Endothelial cell of umbilical vein (primary cell): Measurements from ENCODE around the gene INPP5J. TPM values are rescaled to one million over a fixed set of nuclear protein-coding genes. Genes with fewer than 3 reads are reported as not detected.

Source experiments
- BruUV-seq: library from RNA; stranded (reverse); fragments of 400-500 nt; replicated peaks from 2 replicates; lab custom pipeline; 2021; lab: Mats Ljungman, UMichigan
- CTCF ChIA-PET: fragments of 300-600, 350-600 bp; sonication (Branson Sonifier 250); formaldehyde crosslinking; loops from one replicate; lab custom pipeline; 2021; ENCODE audit warnings: antibody characterized with exemption, inconsistent platforms; lab: Charles Lee
- POLR2A ChIA-PET: fragments of 300-600, 350-600 bp; sonication (Branson Sonifier 250); formaldehyde crosslinking; loops from one replicate; lab custom pipeline; 2021; ENCODE audit warnings: antibody characterized with exemption, inconsistent platforms; lab: Charles Lee
- DNase-seq: peaks from one replicate; pipeline ENCODE4 v3.0.0-alpha.2; 2011; ENCODE audit warnings: low read depth, low spot score
- FAIRE-seq: peaks from 2 replicates; lab custom pipeline; 2011; peaks lifted over from hg19 to GRCh38; lab: Jason Lieb, UNC
- H2AFZ ChIP-seq: 2 replicates; pipeline ENCODE4 v1.6.0; 2012; ENCODE audit warnings: low read depth, low read length, control low read depth, inconsistent platforms
- H3K27ac ChIP-seq: 2 replicates; pipeline ENCODE4 v1.5.1; 2011; ENCODE audit warnings: low read depth, mild to moderate bottlenecking, control low read depth, low read length, moderate library complexity; ENCODE audit not compliant: insufficient read depth
- H3K27me3 ChIP-seq, 2 experiments: 2 replicates each; pipeline versions ENCODE4 v1.6.0 to v1.6.1; 2011; ENCODE audit warnings: low read length in 2 of 2, mixed read lengths in 1 of 2; ENCODE audit not compliant: control insufficient read depth in 2 of 2, insufficient read depth in 2 of 2
- H3K36me3 ChIP-seq, 2 experiments: 2 replicates in 1 of 2; 3 replicates in 1 of 2; pipeline ENCODE4 v1.5.1; 2011; ENCODE audit warnings: low read length in 2 of 2, mild to moderate bottlenecking in 1 of 2, moderate library complexity in 1 of 2; ENCODE audit not compliant: control insufficient read depth in 2 of 2, insufficient read depth in 2 of 2; ENCODE audit errors: extremely low read depth in 1 of 2
- H3K4me1 ChIP-seq: 3 replicates; pipeline ENCODE4 v1.5.1; 2011; ENCODE audit warnings: mild to moderate bottlenecking, low read length; ENCODE audit not compliant: control insufficient read depth, insufficient read depth; ENCODE audit errors: extremely low read depth
- H3K4me2 ChIP-seq: 2 replicates; pipeline ENCODE4 v1.6.1; 2011; ENCODE audit warnings: low read length, control low read depth, mixed read lengths; ENCODE audit not compliant: insufficient read depth
- H3K4me3 ChIP-seq, 3 experiments: fragments of 200-600 bp in 1 of 3; sonication (generic), shearing (Covaris generic) in 1 of 3; replicated peaks in 1 of 3; 2 replicates each; pipeline ENCODE4 v1.5.1; 2011 to 2016; ENCODE audit warnings: control low read depth in 3 of 3, low read length in 3 of 3, mild to moderate bottlenecking in 2 of 3, inconsistent platforms in 1 of 3, low read depth in 1 of 3, moderate library complexity in 1 of 3; ENCODE audit not compliant: insufficient read depth in 1 of 3
- H3K79me2 ChIP-seq: 2 replicates; pipeline ENCODE4 v1.6.0; 2012; ENCODE audit warnings: low read length, inconsistent platforms; ENCODE audit not compliant: control insufficient read depth, insufficient read depth
- H3K9ac ChIP-seq: replicated peaks from 2 replicates; pipeline ENCODE3; 2011; ENCODE audit warnings: low read length, control low read depth; ENCODE audit not compliant: insufficient read depth; ENCODE audit errors: extremely low read depth
- H3K9me1 ChIP-seq: replicated peaks from 3 replicates; pipeline ENCODE4 v1.6.0; 2011; ENCODE audit warnings: mild to moderate bottlenecking, low read length; ENCODE audit not compliant: control insufficient read depth, insufficient read depth; ENCODE audit errors: extremely low read depth
- H3K9me3 ChIP-seq: replicated peaks from 2 replicates; pipeline ENCODE4 v1.5.1; 2012; ENCODE audit warnings: low read length, inconsistent platforms; ENCODE audit not compliant: control insufficient read depth, insufficient read depth
- H4K20me1 ChIP-seq: replicated peaks from 2 replicates; pipeline ENCODE3; 2011; ENCODE audit warnings: mild to moderate bottlenecking, low read length; ENCODE audit not compliant: control insufficient read depth, insufficient read depth; ENCODE audit errors: extremely low read depth
- CTCF ChIP-seq, 2 donors: IDR thresholded peaks; 1 replicate in 1 of 2; 2 replicates in 1 of 2; pipeline ENCODE4 v1.5.1; 2011; ENCODE audit warnings: low read length in 2 of 2, mild to moderate bottlenecking in 2 of 2, moderate library complexity in 2 of 2, control low read depth in 1 of 2, inconsistent platforms in 1 of 2, low read depth in 1 of 2; ENCODE audit not compliant: insufficient read depth in 1 of 2; ENCODE audit errors: extremely low read depth in 1 of 2
- EZH2 ChIP-seq: IDR thresholded peaks from 2 replicates; pipeline ENCODE4 v1.6.1; 2012; ENCODE audit warnings: borderline replicate concordance, low read depth, mild to moderate bottlenecking, moderate library complexity, low read length, inconsistent platforms; ENCODE audit not compliant: severe bottlenecking
- FOS ChIP-seq: IDR thresholded peaks from 2 replicates; pipeline ENCODE4 v1.6.1; 2011; ENCODE audit warnings: mild to moderate bottlenecking, low read length, moderate library complexity, borderline replicate concordance; ENCODE audit not compliant: insufficient read depth
- GATA2 ChIP-seq: IDR thresholded peaks from 2 replicates; pipeline ENCODE4 v1.7.0; 2011; ENCODE audit warnings: low read depth, mild to moderate bottlenecking, moderate library complexity, mixed read lengths, low read length; ENCODE audit not compliant: insufficient read length, insufficient read depth
- JUN ChIP-seq: IDR thresholded peaks from 2 replicates; pipeline ENCODE4 v1.6.1; 2011; ENCODE audit warnings: borderline replicate concordance, low read depth; ENCODE audit not compliant: insufficient read length, insufficient read depth
- MYC ChIP-seq: IDR thresholded peaks from one replicate; pipeline ENCODE4 v1.6.1; 2011; ENCODE audit warnings: mild to moderate bottlenecking, low read depth, low read length
- POLR2A ChIP-seq: IDR thresholded peaks from 2 replicates; pipeline ENCODE4 v1.6.1; 2012; ENCODE audit warnings: low read depth, mild to moderate bottlenecking, control low read depth, low read length
- POLR2AphosphoS5 ChIP-seq: IDR thresholded peaks from 2 replicates; pipeline ENCODE4 v1.6.1; 2012; ENCODE audit warnings: low read depth, mild to moderate bottlenecking, control low read depth, low read length, moderate library complexity; ENCODE audit not compliant: insufficient read depth
- dilution Hi-C: fragments of 300-500 bp; cut with MboI; formaldehyde crosslinking; loops from one replicate; pipeline ENCODE4 v1.15.0; 2019; ENCODE audit warnings: low sequenced_read_pairs; ENCODE audit not compliant: extremely low pct_ligation_motif_present
- intact Hi-C: fragments of 100-400 bp; cut with micrococcal nuclease; formaldehyde crosslinking; loops from one replicate; pipeline ENCODE4 v1.10.0; 2022
- polyA plus RNA-seq, 4 experiments: library from polyadenylated mRNA; depleted of rRNA in 3 of 4; stranded (reverse) in 3 of 4; unstranded in 1 of 4; fragments of >200 nt; gene quantifications; 2 replicates each; pipeline versions ENCODE4 v1.2.1 to v1.2.3, GENCODE V29; 2011 to 2012; ENCODE audit warnings: missing spikeins in 1 of 4
- total RNA-seq: library from RNA; stranded (reverse); gene quantifications from 2 replicates; pipeline ENCODE4 v1.2.3, GENCODE V29; 2021
- TF ChIP-seq, protein P1 (sequence below): IDR thresholded peaks from 2 replicates; pipeline ENCODE4 v1.6.1; 2011; ENCODE audit not compliant: insufficient read depth, insufficient read length

INPP5J gene
- total and polyA plus RNA-seq, 2 donors (not counting 3 experiments of a cell fraction or from before 2014, with no cell fraction given): 0.43 to 0.49 TPM

DNA sequence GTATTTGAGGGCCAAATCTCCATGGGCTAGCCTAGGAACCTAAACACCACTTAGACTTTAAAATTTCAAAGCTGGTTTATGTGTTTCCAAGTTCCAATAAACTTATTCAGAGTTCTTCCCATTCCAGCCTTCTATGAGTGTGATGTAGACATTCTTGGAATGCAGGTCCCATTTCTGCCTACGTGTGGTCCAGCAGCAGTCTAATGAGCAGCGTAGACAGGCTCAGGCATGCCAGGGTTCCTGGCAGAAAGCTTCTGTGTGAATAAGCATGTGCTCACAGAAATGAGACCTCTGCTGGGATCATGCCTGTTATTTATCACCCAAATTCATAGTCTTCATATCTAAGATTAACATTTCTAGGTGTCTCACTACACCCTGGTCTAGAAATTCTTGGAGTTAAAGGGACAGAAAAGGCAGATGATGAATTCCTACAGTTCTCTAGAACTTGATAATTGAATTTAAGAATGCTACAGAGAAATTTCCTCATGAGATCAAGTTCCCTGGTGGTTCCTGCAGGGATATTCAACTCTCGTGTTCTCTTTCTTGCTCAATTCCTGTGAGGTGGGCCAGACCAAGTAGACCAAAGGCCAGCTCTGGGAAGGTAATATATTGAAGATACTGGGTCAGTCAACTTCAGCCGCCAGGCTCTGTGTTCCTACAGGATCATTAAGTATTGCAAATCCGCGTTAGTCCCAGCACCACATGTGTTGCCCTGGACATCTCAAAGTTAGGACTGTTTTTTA is 54.8 kb downstream of the INPP5J start:
- FAIRE-seq (no peak), DNase-seq (no peak)
- no TSS peak for BruUV-seq
- no peaks in the 10 kb centered on the region for H3K9me3 ChIP-seq
- no peaks in the 10 kb centered on the region for H3K9me1 ChIP-seq
- no peak overlapping the region for H3K27ac ChIP-seq
- H3K27me3 ChIP-seq: no peaks in the 10 kb centered on the region
- H3K4me1 ChIP-seq: peaks cover 17% of the 10 kb centered on the region
- dilution Hi-C loops (no loop called here), intact Hi-C loops (no loop called here)
- no peak overlapping the region for H3K4me2 ChIP-seq
- H3K9ac ChIP-seq: no peak overlapping the region
- ChIA-PET POLR2A (no interaction called here), CTCF (interaction anchor here (1.1 to 1.4 kb wide), 3 partner anchors 10 to 22 kb away, joined by 3 to 4 read pairs (median 3); no protein-coding TSS in a partner anchor)
- peaks cover 36% of the 10 kb centered on the region for H3K79me2 ChIP-seq
- TF ChIP-seq POLR2AphosphoS5: no peak
- TF ChIP-seq MYC: no peak
- TF ChIP-seq POLR2A: no peak
- no peak for TF ChIP-seq JUN
- no peak for TF ChIP-seq GATA2
- TF ChIP-seq, protein P1, sequence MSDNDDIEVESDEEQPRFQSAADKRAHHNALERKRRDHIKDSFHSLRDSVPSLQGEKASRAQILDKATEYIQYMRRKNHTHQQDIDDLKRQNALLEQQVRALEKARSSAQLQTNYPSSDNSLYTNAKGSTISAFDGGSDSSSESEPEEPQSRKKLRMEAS: no peak
- no peak for TF ChIP-seq CTCF (IDR thresholded peaks at IDR 0.05; ENCODE audit: extremely low read depth in 1 of 2, insufficient read depth in 1 of 2, low read depth in 1 of 2, low read length in 2 of 2)
- no peak for TF ChIP-seq EZH2
- no peak for TF ChIP-seq FOS
- no peak overlapping the region for H3K4me3 ChIP-seq
- H2AFZ ChIP-seq: no peak overlapping the region
- peaks cover 0 to 3% of the 10 kb centered on the region in 2 experiments for H3K36me3 ChIP-seq
- H4K20me1 ChIP-seq: no peaks in the 10 kb centered on the region
